GM11168 (cell line): ENCODE results near the gene ZSCAN1.

Experiments
- in situ Hi-C: fragments of 300-500 bp; cut with MboI; formaldehyde crosslinking; loops from one replicate; pipeline ENCODE4 v1.12.0; 2022; ENCODE audit warnings: low sequenced_read_pairs; ENCODE audit not compliant: unreplicated experiment

Gene ZSCAN1

GRCh38 chr19:58067240-58067912, 33.6 kb downstream of the ZSCAN1 start:
- in situ Hi-C loops: no loop called here

DNA sequence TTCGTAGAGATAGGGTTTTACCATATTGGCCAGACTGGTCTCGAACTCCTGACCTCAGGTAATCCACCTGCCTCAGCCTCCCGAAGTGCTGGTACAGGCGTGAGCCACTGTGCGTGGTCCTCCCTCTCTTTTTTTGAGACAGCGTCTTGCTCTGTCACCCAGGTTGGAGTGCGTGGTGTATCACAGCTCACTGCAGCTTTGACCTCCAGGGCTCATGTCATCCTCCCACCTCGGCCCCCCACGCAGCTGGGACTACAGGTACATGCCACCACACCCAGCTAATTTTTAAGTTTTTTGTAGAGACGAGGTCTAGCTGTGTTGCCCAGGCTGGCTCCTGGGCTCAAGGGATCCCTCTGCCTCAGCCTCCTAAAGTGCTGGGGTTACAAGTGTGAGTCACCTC, 46.0 kb downstream of the ZSCAN1 start:
- in situ Hi-C loops: no loop called here

DNA sequence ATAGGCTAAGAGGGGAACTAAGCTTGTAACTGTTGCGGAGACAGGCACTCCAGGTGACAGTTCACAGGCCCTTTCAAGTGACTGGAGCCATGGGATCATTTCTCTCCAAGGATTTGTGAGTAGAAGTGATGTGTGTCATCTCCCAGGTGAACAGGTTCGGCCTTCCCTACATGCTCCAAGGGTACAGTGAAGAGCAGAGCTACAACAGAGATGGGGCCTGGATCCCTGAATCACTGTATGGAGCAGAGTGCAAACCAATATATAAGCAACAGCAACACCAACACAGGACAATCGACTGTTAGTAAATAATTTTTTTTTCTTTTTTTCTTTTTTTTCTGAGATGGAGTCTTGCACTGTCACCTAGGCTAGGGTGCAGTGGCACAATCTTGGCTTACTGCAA, 49.2 kb downstream of the ZSCAN1 start:
- in situ Hi-C loops: no loop called here

GRCh38 chr19:58084596-58085347, 50.9 kb downstream of the ZSCAN1 start:
- in situ Hi-C loops: no loop called here

GRCh38 chr19:58085348-58085875, 51.6 kb downstream of the ZSCAN1 start:
- in situ Hi-C loops: no loop called here

GRCh38 chr19:58086825-58087710, 53.2 kb downstream of the ZSCAN1 start:
- in situ Hi-C loops: no loop called here

DNA sequence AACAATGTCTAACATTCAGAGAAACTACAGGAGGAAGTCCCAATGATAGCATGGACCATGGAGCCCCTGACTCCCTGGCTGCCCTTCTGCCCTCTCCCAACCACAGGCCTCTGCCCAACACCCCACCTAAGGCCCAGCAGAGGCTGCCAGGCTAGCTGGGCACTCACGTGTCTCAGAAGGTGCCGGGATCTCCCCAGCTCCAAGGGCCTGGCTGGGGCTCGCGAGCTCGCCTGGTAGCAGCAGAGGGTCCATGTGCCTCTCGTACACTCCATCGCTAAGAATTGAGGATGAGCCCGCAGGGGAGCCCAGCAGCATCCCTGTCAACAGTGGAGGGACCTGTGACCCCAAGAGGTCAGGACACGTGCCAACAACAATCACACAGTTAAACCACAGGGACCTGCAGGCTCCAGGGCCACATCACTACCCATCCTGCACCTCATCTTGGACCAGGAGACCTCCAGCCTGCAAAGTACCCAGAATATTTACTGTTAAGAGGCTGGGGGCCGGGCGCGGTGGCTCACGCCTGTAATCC, 54.8 kb downstream of the ZSCAN1 start:
- in situ Hi-C loops: no loop called here

DNA sequence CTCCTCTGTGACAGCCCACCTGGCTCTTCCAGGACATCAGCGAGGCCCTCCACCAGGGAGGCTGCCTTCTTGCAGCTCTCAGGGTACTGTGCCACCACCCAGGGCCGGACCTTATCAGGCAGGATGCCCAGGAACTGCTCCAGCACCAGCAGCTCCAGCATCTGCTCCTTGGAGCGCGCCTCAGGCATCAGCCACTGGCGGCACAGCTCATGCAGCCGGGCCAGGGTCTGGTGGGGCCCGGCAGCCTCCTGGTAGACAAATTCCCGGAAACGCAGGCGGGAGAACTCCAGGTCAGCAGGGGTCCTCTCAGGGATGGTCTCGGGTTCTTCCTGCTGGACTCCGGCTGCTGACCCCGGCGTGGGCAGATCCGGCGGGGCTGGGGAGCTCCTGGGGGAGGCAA, 56.0 kb downstream of the ZSCAN1 start:
- in situ Hi-C loops: no loop called here

DNA sequence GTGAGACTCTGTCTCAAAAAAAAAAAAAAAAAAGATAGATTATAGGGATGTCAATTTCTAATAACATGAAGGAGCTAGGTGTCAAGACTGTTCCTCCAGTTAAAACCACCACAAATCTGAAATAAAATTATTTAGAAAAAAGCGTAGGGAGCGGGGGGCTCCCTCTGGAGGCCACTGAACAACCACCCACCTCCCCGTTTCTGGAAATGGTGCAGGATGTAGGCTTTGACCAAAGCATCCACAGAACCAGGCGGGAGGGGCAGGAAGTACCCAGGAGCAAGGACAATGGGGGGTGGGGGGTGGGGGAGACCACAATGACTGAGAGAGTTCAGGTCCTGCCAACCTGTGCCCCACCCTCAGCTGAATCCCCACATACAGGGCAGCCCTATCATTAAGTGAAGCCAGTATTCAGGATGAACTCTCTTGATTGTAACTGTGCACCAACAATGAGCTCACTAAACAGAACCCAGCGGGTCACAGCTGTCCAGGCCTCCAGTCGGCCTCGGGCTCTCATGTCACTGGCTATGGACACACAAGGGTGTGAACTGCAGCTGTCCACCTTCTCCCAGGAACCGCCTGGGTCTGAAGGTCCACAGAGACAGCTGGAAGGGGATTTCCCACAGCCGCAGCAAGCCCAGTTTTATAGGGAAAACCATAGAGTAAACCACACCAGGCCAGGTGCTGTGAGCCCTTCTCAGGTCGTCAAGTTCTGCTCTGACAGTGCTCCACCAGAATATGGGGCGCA, 57.6 kb downstream of the ZSCAN1 start:
- in situ Hi-C loops: no loop called here

GRCh38 chr19:58093071-58093470, 59.2 kb downstream of the ZSCAN1 start:
- in situ Hi-C loops: no loop called here

DNA sequence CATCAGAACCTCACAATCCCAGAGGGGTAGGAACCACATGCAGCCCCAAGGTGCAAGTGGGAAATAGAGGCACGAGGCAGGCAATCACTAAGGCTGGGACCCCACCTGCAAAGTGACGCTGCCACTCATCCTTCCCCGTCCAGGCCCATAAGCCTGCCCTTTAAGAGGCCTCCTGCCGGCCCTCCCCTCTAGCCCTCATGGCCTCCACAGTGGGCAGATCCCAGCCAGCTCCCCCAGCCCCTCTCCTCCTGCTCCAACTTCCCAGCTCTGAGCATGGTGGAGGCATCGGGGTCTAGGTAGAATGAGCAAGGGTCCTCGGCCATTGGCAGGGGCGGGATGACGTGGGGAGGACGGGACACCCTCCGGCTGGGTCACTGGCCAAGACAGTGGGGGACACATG, 61.5 kb downstream of the ZSCAN1 start:
- in situ Hi-C loops: no loop called here

GRCh38 chr19:58096884-58097283, 63.1 kb downstream of the ZSCAN1 start:
- in situ Hi-C loops: no loop called here

DNA sequence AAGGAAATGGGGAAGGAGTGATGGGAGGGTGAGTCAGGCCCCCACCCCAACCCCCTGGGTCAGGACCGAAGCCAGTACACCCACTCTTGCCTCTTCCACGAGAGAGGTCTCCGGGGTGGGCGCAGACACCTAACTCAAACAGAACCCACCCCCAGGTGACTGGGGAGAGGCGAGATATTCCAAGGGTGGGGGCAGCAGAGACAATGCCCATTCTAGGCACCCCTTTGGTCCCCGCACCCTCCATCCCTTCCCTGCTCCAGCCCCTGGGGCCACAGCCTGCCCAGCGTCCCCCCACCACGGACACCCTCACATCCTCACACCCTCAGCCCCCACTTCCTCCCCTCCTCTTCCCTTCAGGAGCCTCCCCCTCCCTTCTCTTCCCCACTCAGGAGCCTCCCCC, 63.5 kb downstream of the ZSCAN1 start:
- in situ Hi-C loops: no loop called here

DNA sequence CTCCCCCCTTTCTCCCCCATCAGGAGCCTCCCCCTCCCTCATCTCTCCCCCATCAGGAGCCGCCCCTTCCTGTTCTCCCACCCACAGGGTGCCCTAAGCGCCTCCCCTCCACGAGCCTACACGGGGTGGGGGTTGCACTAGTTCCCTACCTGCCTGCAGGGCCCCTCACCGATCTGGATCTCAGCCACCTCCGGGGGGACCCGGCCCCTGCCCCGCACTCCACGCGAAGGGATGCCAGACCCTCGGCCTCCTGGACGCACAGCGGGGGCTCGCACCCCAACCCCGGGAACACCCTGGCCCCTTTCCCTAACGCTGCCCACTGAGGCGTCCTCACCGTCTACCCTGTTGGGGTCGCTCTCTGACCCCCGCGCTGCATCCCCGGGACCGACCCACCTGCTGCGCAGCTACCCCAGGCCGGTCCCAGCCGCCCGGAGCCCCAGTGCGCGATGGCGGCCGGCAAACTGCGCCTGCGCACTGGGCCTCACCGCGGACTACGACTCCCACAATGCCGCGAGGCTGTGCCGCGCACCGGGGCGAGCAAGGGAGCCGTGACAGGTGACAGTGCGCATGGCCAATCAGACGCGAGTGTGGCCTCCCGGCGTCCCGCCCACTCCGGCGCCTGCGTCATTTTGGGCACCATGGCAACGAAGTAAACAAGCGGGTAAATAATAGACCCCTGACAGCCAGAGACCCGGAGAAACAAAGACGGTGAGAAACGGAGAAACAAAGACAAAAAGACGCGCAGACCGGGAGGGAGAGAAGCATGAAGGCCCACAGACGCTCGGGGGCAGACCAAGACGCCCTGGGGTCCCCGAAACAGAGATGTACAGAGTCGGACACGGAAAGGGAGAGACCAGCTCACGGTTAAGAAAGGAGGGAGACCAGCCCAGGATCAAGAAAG, 64.2 kb downstream of the ZSCAN1 start, which contains the start of gene ZSCAN18:
ZSCAN18 (minus strand) TSS at position 451 of the 901 bp plus-strand sequence. CDS start 7,964 bp downstream, outside the sequence.
- in situ Hi-C loops: no loop called here

GRCh38 chr19:58098682-58098998, 64.8 kb downstream of the ZSCAN1 start:
- in situ Hi-C loops: no loop called here
